HG03045 (cell line): Measurements from ENCODE around the gene PSMD2.

ENCODE experiments used
- ATAC-seq: cut with Tn5 transposase; IDR thresholded peaks from one replicate; pipeline ENCODE4 v1.9.1; 2021; ENCODE audit warnings: mild to moderate bottlenecking, moderate library complexity; ENCODE audit not compliant: unreplicated experiment

PSMD2 gene

GRCh38 chr3:184315871-184316661 is 17.0 kb downstream of the PSMD2 start:
- ATAC-seq = no peak

GRCh38 chr3:184316792-184317191 is 17.8 kb downstream of the PSMD2 start:
- no peak for ATAC-seq

GRCh38 chr3:184317201-184317600 is 18.2 kb downstream of the PSMD2 start:
- no peak for ATAC-seq

- ATAC-seq = no peak
Measured at GRCh38 chr3:184320104-184320445, 21.0 kb downstream of the PSMD2 start.

GRCh38 chr3:184321666-184322065 is 22.6 kb downstream of the PSMD2 start:
- no peak for ATAC-seq

- ATAC-seq = no peak
Measured at GRCh38 chr3:184322731-184323487, 23.9 kb downstream of the PSMD2 start.

- no peak for ATAC-seq
Measured at GRCh38 chr3:184323696-184324095, 24.7 kb downstream of the PSMD2 start.

GRCh38 chr3:184325269-184325668 is 26.2 kb downstream of the PSMD2 start:
- ATAC-seq = no peak

GRCh38 chr3:184325715-184326369 is 26.8 kb downstream of the PSMD2 start:
- no peak for ATAC-seq

GRCh38 chr3:184327171-184327570 is 28.1 kb downstream of the PSMD2 start:
- ATAC-seq = no peak

- no peak for ATAC-seq
Measured at GRCh38 chr3:184328516-184328915, 29.5 kb downstream of the PSMD2 start.

- ATAC-seq = no peak
Measured at GRCh38 chr3:184332370-184333090, 33.5 kb downstream of the PSMD2 start.

GRCh38 chr3:184333190-184333589 is 34.1 kb downstream of the PSMD2 start:
- ATAC-seq = no peak

GRCh38 chr3:184333700-184334099 is 34.7 kb downstream of the PSMD2 start:
- ATAC-seq = no peak

- no peak for ATAC-seq
Measured at GRCh38 chr3:184334470-184335158, 35.6 kb downstream of the PSMD2 start.

GRCh38 chr3:184335291-184335660 is 36.2 kb downstream of the PSMD2 start:
- ATAC-seq = peak; percentile 30

- ATAC-seq = peak; percentile 83
Measured at GRCh38 chr3:184335661-184336546, 36.9 kb downstream of the PSMD2 start.

- ATAC-seq = no peak
Measured at GRCh38 chr3:184336547-184337398, 37.7 kb downstream of the PSMD2 start.

GRCh38 chr3:184337399-184337714 is 38.3 kb downstream of the PSMD2 start, which contains the start of gene FAM131A:
Gene FAM131A, plus strand, starts transcription at chr3:184337600. Its CDS starts 31 bp downstream, at chr3:184337631.
- no peak for ATAC-seq
